Measurements from ENCODE around the gene PAPPA2. TPM values are rescaled to one million over a fixed set of nuclear protein-coding genes. Genes with fewer than 3 reads are reported as not detected.

The PAPPA2 gene
- total RNA-seq, 3 donors from 2014 or later (not counting 1 experiment from before 2014, with no cell fraction given) = 0.48 TPM; not detected in 2

DNA sequence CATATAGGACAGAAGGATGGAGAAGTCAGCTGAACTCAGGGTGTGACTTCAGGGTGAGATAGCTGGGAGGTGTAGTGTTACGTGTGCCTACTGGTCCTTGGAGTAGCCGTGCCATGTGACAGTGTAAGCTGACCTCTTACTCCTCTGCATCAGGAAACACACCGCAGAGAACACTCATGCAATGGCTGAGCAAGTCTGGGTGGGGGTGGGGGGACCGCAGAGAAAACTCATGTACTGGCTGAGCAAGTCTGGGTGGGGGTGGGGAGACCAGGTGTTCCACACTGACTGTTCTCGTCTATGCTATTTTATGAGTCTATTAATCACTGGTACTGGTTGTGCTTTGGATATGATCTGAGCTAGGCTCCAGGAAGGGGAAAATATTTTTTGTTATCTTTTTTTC, 233.1 kb downstream of the PAPPA2 start:
- ATAC-seq = no peak
- H3K4me1 Mint-ChIP-seq = no peaks in the 10 kb centered on the region
- no peak overlapping the region for H3K4me3 ChIP-seq (ENCODE audit: low read length)
- H3K9me3 Mint-ChIP-seq = peaks cover 0 to 3% of the 10 kb centered on the region in 2 donors
- H3K4me1 ChIP-seq (ENCODE audit: control insufficient read depth, insufficient read depth, low read length) = no peaks in the 10 kb centered on the region
- H3K27ac Mint-ChIP-seq = no peak overlapping the region
- H3K27me3 Mint-ChIP-seq (ENCODE audit: low read depth in 2 of 2) = no peaks in the 10 kb centered on the region
- intact Hi-C loops (cut with micrococcal nuclease) = no loop called here
- TF ChIP-seq CTCF (IDR thresholded peaks at IDR 0.05) = no peak
- no peak overlapping the region for H3K27ac ChIP-seq (ENCODE audit: low read length)
- H3K36me3 ChIP-seq (ENCODE audit: control insufficient read depth, insufficient read depth, low read length) = no peaks in the 10 kb centered on the region
- no peaks in the 10 kb centered on the region for H3K9me3 ChIP-seq (ENCODE audit: control insufficient read depth, insufficient read depth, low read length)
- H3K27me3 ChIP-seq (ENCODE audit: control insufficient read depth, insufficient read depth, low read length) = no peaks in the 10 kb centered on the region
- H3K4me3 Mint-ChIP-seq = no peak overlapping the region
- DNase-seq = no peak
- no peaks in the 10 kb centered on the region for H3K36me3 Mint-ChIP-seq
- 56% methylated on average over 4 of the region's 5 CpGs for WGBS (ENCODE audit: insufficient coverage)

DNA sequence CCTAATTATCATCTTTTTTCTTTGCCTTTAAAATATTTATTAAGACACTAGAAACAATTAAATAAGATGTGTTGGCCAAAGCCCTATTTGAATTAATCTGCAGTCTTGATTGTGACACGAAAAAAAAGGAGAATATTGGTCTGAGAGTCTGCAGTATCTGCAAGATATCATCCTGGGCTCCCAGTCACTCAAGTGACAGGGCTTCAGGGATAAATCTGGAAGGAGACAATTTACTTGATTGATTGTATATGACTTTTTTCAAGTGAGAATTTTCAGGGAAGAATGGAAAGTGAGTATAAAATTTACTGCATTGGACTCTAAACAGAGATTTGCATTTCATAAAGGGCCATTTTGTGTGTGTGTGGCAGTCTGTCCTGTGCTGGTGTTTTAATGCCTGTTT, 233.7 kb downstream of the PAPPA2 start:
- Histone ChIP-seq H3K4me3 (ENCODE audit: low read length) (no peak overlapping the region), H3K27ac (ENCODE audit: low read length) (no peak overlapping the region), H3K27me3 (ENCODE audit: control insufficient read depth, insufficient read depth, low read length) (no peaks in the 10 kb centered on the region), H3K4me1 (ENCODE audit: control insufficient read depth, insufficient read depth, low read length) (no peaks in the 10 kb centered on the region), H3K9me3 (ENCODE audit: control insufficient read depth, insufficient read depth, low read length) (no peaks in the 10 kb centered on the region), H3K36me3 (ENCODE audit: control insufficient read depth, insufficient read depth, low read length) (no peaks in the 10 kb centered on the region)
- Mint-ChIP-seq H3K9me3 (peaks cover 0 to 3% of the 10 kb centered on the region in 2 donors), H3K4me3 (no peak overlapping the region), H3K27me3 (ENCODE audit: low read depth in 2 of 2) (no peaks in the 10 kb centered on the region), H3K27ac (no peak overlapping the region), H3K36me3 (no peaks in the 10 kb centered on the region), H3K4me1 (no peaks in the 10 kb centered on the region)
- TF ChIP-seq CTCF (IDR thresholded peaks at IDR 0.05) = no peak
- 73% methylated on average over 1 of the region's 1 CpG for WGBS (ENCODE audit: insufficient coverage)
- ATAC-seq (no peak), DNase-seq (no peak)
- intact Hi-C loops (cut with micrococcal nuclease) = no loop called here

GRCh38 chr1:176699821-176700220, 236.8 kb downstream of the PAPPA2 start:
- Mint-ChIP-seq H3K4me3 (no peak overlapping the region), H3K36me3 (no peaks in the 10 kb centered on the region), H3K27me3 (ENCODE audit: low read depth in 2 of 2) (no peaks in the 10 kb centered on the region), H3K9me3 (peaks cover 0 to 5% of the 10 kb centered on the region in 2 donors), H3K27ac (no peak overlapping the region), H3K4me1 (no peaks in the 10 kb centered on the region)
- H3K27me3 ChIP-seq (ENCODE audit: control insufficient read depth, insufficient read depth, low read length) = no peaks in the 10 kb centered on the region
- no peak overlapping the region for H3K4me3 ChIP-seq (ENCODE audit: low read length)
- DNase-seq (no peak), ATAC-seq (no peak)
- H3K4me1 ChIP-seq (ENCODE audit: control insufficient read depth, insufficient read depth, low read length) = no peaks in the 10 kb centered on the region
- no peak for TF ChIP-seq CTCF (IDR thresholded peaks at IDR 0.05)
- H3K9me3 ChIP-seq (ENCODE audit: control insufficient read depth, insufficient read depth, low read length) = no peaks in the 10 kb centered on the region
- 83% methylated on average over 2 of the region's 2 CpGs for WGBS (ENCODE audit: insufficient coverage)
- intact Hi-C loops (cut with micrococcal nuclease) = no loop called here
- no peak overlapping the region for H3K27ac ChIP-seq (ENCODE audit: low read length)
- H3K36me3 ChIP-seq (ENCODE audit: control insufficient read depth, insufficient read depth, low read length) = no peaks in the 10 kb centered on the region

DNA sequence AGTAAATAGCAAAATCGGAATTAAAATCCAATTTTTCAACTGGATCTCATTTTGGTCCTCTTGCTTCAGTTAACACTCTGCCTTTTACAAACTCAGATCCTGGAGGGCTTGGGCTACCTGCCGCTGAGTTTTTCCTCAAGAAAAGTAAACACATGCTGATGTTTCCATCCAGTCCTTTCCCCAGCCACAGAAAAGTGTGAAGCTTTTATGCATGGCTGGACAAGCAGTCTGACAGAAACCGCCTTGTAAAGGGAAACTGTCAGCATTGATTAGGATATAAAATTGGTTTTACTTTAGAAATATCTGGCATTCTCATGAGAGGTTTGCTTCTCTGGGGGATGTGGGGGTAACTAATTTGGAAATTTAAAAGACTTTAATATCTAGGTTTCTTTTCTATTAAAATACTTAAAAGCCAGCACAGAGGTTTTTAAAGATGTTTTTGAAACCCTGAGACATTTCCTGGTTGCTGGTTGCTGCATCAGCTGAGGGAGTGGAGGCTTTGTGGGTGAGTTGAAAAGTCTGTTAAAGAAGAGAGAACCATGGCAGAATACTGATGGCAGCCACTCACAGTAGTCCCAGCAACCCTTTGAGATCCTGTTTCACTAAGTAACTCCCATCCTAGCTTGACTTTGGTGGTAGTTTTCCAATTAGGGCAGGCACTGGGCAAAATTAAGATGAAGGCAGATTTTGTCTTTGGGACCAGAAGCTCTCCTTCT, 238.3 kb downstream of the PAPPA2 start:
- Mint-ChIP-seq H3K4me3 (no peak overlapping the region), H3K4me1 (no peaks in the 10 kb centered on the region), H3K27ac (no peak overlapping the region), H3K27me3 (ENCODE audit: low read depth in 2 of 2) (no peaks in the 10 kb centered on the region), H3K9me3 (peaks cover 0 to 2% of the 10 kb centered on the region in 2 donors), H3K36me3 (no peaks in the 10 kb centered on the region)
- 73% methylated on average over 3 of the region's 3 CpGs for WGBS (ENCODE audit: insufficient coverage)
- H3K4me3 ChIP-seq (ENCODE audit: low read length) = no peak overlapping the region
- no peaks in the 10 kb centered on the region for H3K27me3 ChIP-seq (ENCODE audit: control insufficient read depth, insufficient read depth, low read length)
- intact Hi-C loops (cut with micrococcal nuclease) = no loop called here
- DNase-seq = no peak
- no peaks in the 10 kb centered on the region for H3K9me3 ChIP-seq (ENCODE audit: control insufficient read depth, insufficient read depth, low read length)
- H3K27ac ChIP-seq (ENCODE audit: low read length) = no peak overlapping the region
- no peak for TF ChIP-seq CTCF (IDR thresholded peaks at IDR 0.05)
- no peaks in the 10 kb centered on the region for H3K4me1 ChIP-seq (ENCODE audit: control insufficient read depth, insufficient read depth, low read length)
- no peaks in the 10 kb centered on the region for H3K36me3 ChIP-seq (ENCODE audit: control insufficient read depth, insufficient read depth, low read length)
- no peak for ATAC-seq

Measured in natural killer cell (primary cell).